ENCODE data around the gene GALNT18.

GALNT18 gene

DNA sequence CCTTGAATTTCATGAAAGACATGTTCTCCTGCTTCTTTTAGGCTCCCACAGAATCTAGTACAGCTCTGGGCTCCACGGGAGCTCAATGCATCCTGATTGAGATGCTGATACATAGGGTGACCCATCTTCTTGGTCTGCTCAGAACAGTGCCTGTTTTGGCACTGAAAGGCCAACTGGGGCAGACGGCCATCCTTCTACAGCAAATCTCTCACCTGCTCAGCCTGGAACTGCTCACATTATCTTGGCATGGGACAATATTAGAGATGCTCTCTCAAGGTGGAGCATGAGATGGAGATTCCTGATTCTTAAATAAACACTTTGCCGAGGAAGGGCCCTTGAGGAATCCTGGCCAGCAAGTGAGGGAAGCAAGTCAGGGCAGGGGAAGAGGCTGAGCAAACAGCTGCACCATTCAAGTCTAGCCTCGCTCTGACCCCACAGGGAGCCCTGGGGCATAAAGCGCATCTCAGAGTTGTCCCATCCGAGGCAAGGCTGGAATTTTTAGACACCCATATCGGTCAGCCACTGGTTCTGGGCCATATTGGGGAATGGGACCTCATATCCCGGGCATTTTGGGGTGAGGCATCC is 210.3 kb downstream of the GALNT18 start:
- TF ChIP-seq FOXM1 (IDR thresholded peaks at IDR 0.05; ENCODE audit: borderline replicate concordance, low read depth) (no peak), RAD21 (IDR thresholded peaks at IDR 0.05; ENCODE audit: low read depth) (no peak), ZBTB7A (IDR thresholded peaks at IDR 0.05; ENCODE audit: low read depth) (no peak), TAF1 (IDR thresholded peaks at IDR 0.05; ENCODE audit: low read depth) (no peak), TCF12 (IDR thresholded peaks at IDR 0.05; ENCODE audit: low read depth) (no peak), NFIC (IDR thresholded peaks at IDR 0.05) (no peak), CEBPB (IDR thresholded peaks at IDR 0.05) (no peak), EGR1 (IDR thresholded peaks at IDR 0.05) (no peak), YY1 (IDR thresholded peaks at IDR 0.05; ENCODE audit: low read depth) (no peak), EP300 (IDR thresholded peaks at IDR 0.05; ENCODE audit: borderline replicate concordance) (no peak), TEAD4 (IDR thresholded peaks at IDR 0.05) (no peak)
- TF ChIP-seq, protein P1, sequence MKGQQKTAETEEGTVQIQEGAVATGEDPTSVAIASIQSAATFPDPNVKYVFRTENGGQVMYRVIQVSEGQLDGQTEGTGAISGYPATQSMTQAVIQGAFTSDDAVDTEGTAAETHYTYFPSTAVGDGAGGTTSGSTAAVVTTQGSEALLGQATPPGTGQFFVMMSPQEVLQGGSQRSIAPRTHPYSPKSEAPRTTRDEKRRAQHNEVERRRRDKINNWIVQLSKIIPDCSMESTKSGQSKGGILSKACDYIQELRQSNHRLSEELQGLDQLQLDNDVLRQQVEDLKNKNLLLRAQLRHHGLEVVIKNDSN (IDR thresholded peaks at IDR 0.05) = no peak
- TF ChIP-seq, protein P2, sequence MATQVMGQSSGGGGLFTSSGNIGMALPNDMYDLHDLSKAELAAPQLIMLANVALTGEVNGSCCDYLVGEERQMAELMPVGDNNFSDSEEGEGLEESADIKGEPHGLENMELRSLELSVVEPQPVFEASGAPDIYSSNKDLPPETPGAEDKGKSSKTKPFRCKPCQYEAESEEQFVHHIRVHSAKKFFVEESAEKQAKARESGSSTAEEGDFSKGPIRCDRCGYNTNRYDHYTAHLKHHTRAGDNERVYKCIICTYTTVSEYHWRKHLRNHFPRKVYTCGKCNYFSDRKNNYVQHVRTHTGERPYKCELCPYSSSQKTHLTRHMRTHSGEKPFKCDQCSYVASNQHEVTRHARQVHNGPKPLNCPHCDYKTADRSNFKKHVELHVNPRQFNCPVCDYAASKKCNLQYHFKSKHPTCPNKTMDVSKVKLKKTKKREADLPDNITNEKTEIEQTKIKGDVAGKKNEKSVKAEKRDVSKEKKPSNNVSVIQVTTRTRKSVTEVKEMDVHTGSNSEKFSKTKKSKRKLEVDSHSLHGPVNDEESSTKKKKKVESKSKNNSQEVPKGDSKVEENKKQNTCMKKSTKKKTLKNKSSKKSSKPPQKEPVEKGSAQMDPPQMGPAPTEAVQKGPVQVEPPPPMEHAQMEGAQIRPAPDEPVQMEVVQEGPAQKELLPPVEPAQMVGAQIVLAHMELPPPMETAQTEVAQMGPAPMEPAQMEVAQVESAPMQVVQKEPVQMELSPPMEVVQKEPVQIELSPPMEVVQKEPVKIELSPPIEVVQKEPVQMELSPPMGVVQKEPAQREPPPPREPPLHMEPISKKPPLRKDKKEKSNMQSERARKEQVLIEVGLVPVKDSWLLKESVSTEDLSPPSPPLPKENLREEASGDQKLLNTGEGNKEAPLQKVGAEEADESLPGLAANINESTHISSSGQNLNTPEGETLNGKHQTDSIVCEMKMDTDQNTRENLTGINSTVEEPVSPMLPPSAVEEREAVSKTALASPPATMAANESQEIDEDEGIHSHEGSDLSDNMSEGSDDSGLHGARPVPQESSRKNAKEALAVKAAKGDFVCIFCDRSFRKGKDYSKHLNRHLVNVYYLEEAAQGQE (IDR thresholded peaks at IDR 0.05; ENCODE audit: low read depth) = no peak
- TF ChIP-seq, protein P3, sequence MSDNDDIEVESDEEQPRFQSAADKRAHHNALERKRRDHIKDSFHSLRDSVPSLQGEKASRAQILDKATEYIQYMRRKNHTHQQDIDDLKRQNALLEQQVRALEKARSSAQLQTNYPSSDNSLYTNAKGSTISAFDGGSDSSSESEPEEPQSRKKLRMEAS (IDR thresholded peaks at IDR 0.05) = no peak

DNA sequence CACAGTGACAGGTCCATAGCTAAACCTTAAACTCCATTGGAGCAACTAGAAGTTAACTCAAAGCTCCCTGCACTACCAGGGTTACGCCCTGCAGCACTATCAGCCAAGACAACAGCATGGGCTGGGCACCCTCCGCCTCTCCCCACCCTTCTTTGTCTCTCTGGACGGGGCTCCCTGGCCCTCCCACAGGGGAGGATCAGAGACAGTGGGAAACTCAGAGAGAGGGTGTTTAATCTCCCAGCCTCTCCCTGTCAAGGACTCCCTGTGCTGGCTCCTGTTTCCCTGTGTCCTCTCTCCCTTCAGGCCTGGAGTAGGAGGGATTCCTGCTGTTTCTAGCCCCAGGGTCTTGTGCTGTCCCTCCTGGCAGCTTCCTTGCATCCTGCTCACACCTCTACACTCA is 211.9 kb downstream of the GALNT18 start:
- no peak for TF ChIP-seq TEAD4 (IDR thresholded peaks at IDR 0.05)

DNA sequence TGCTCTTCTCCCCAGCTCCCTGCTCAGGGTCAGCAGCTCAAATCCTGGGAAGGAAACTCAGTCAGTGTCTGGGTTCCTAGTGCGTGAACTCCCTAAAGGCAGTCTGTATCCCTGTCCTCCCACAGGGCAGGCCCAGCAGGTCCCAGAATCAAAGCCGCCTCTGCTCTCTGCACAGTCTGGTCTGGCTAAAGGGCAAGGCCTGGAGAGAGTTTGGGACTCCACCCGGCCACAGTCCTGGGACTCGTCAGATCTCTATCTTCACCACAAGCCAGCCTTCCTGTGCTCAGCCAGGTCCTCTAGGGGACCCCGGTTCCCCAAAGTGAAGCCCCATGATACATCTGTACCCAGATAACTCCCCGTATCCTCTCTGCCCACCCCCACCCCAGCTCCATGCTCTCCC is 212.6 kb downstream of the GALNT18 start:
- TF ChIP-seq ZBTB7A (IDR thresholded peaks at IDR 0.05; ENCODE audit: low read depth) = no peak
- no peak for TF ChIP-seq EGR1 (IDR thresholded peaks at IDR 0.05)
- TF ChIP-seq TCF12 (IDR thresholded peaks at IDR 0.05; ENCODE audit: low read depth) = no peak
- TF ChIP-seq, protein P1 (IDR thresholded peaks at IDR 0.05) = no peak
- TF ChIP-seq, protein P3 (IDR thresholded peaks at IDR 0.05) = no peak
- no peak for TF ChIP-seq NFIC (IDR thresholded peaks at IDR 0.05)
- TF ChIP-seq TAF1 (IDR thresholded peaks at IDR 0.05; ENCODE audit: low read depth) = no peak
- TF ChIP-seq, protein P2 (IDR thresholded peaks at IDR 0.05; ENCODE audit: low read depth) = no peak
- TF ChIP-seq TEAD4 (IDR thresholded peaks at IDR 0.05) = no peak
- TF ChIP-seq RAD21 (IDR thresholded peaks at IDR 0.05; ENCODE audit: low read depth) = no peak
- TF ChIP-seq EP300 (IDR thresholded peaks at IDR 0.05; ENCODE audit: borderline replicate concordance) = no peak
- TF ChIP-seq YY1 (IDR thresholded peaks at IDR 0.05; ENCODE audit: low read depth) = no peak
- no peak for TF ChIP-seq FOXM1 (IDR thresholded peaks at IDR 0.05; ENCODE audit: borderline replicate concordance, low read depth)
- no peak for TF ChIP-seq CEBPB (IDR thresholded peaks at IDR 0.05)
- TF ChIP-seq CREB1 (IDR thresholded peaks at IDR 0.05; ENCODE audit: low read depth) = no peak

DNA sequence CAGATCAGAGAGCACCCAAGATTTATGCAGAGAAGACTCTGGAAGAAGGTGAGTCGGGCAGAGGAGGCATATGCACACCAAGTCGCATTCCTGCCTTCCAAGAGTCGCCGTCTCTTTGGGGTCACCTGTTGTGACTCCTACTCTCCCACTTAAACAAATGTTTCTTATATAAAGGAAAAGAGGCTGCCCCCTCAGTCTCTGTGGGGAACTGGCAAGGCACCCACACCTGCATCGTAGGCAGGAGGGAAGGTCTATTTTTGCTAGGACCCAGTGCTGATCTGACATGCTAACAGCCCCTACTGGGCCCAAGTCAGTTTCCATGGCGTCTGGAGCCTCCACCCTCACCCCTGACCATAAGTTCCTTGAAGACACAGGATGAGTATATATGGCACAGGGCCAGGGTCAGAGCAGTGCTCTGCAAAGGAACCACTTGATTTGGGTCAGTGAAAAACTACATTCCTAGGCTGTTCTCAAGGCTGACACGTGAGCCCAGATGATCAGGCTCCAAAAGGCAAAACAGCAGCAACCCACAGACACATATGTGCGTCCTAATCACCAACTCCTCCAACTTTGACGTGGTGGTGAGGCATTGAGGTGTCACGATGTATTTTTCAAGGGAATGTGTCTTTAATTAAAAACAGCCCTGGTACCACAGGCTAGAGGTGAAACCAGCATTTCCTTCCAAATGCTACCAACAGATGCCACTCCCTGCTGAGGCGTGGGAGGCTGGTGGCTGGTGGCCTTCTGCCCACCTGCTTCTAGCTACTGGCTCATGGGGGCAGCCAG is 213.2 kb downstream of the GALNT18 start:
- no peak for TF ChIP-seq YY1 (IDR thresholded peaks at IDR 0.05; ENCODE audit: low read depth)
- TF ChIP-seq EGR1 (IDR thresholded peaks at IDR 0.05) = no peak
- no peak for TF ChIP-seq TAF1 (IDR thresholded peaks at IDR 0.05; ENCODE audit: low read depth)
- no peak for TF ChIP-seq RAD21 (IDR thresholded peaks at IDR 0.05; ENCODE audit: low read depth)
- TF ChIP-seq CEBPB (IDR thresholded peaks at IDR 0.05) = no peak
- no peak for TF ChIP-seq TCF12 (IDR thresholded peaks at IDR 0.05; ENCODE audit: low read depth)
- TF ChIP-seq EP300 (IDR thresholded peaks at IDR 0.05; ENCODE audit: borderline replicate concordance) = no peak
- TF ChIP-seq, protein P3 (IDR thresholded peaks at IDR 0.05) = no peak
- TF ChIP-seq FOXM1 (IDR thresholded peaks at IDR 0.05; ENCODE audit: borderline replicate concordance, low read depth) = no peak
- TF ChIP-seq, protein P2 (IDR thresholded peaks at IDR 0.05; ENCODE audit: low read depth) = no peak
- no peak for TF ChIP-seq TEAD4 (IDR thresholded peaks at IDR 0.05)
- no peak for TF ChIP-seq NFIC (IDR thresholded peaks at IDR 0.05)

Data from Ishikawa (cell line).